Hepatocyte (in vitro differentiated cells): Measurements from ENCODE around the gene OCRL. TPM values are rescaled to one million over a fixed set of nuclear protein-coding genes. Genes with fewer than 3 reads are reported as not detected.
A peak's percentile ranks its signal among the peaks of the same experiment; 100 is the strongest.

Source experiments
- DNase-seq: peaks from one replicate; pipeline ENCODE4 v3.0.0-alpha.2; 2016; ENCODE audit warnings: low spot score
- H2AFZ ChIP-seq: fragments of 200-600 bp; sonication (generic); 2 replicates; pipeline ENCODE4 v1.6.0; 2016; ENCODE audit warnings: antibody characterized with exemption, mild to moderate bottlenecking
- H3K27ac ChIP-seq: fragments of 200-600 bp; sonication (generic); 2 replicates; pipeline ENCODE4 v1.5.1; 2016; ENCODE audit warnings: mild to moderate bottlenecking
- H3K27me3 ChIP-seq: fragments of 200-600 bp; sonication (generic); 2 replicates; pipeline ENCODE4 v1.6.1; 2016
- H3K36me3 ChIP-seq: fragments of 200-600 bp; sonication (generic); replicated peaks from 2 replicates; pipeline ENCODE4 v1.5.1; 2016; ENCODE audit warnings: low read depth; ENCODE audit not compliant: insufficient read depth
- H3K4me1 ChIP-seq: fragments of 200-600 bp; sonication (generic); 2 replicates; pipeline ENCODE4 v1.5.1; 2016; ENCODE audit warnings: mild to moderate bottlenecking, moderate library complexity; ENCODE audit not compliant: insufficient read depth
- H3K4me2 ChIP-seq: fragments of 200-600 bp; sonication (generic); 2 replicates; pipeline ENCODE4 v1.6.0; 2016
- H3K4me3 ChIP-seq: fragments of 200-600 bp; sonication (generic); 2 replicates; pipeline ENCODE4 v1.5.1; 2016; ENCODE audit warnings: mild to moderate bottlenecking
- H3K79me2 ChIP-seq: fragments of 200-600 bp; sonication (generic); 2 replicates; pipeline ENCODE4 v1.6.0; 2017; ENCODE audit warnings: mild to moderate bottlenecking
- H3K9me2 ChIP-seq: fragments of 200-600 bp; sonication (generic); replicated peaks from 2 replicates; pipeline ENCODE4 v1.6.0; 2017; ENCODE audit warnings: mild to moderate bottlenecking; ENCODE audit not compliant: insufficient read depth
- H3K9me3 ChIP-seq: fragments of 200-600 bp; sonication (generic); 2 replicates; pipeline ENCODE4 v1.5.1; 2016; ENCODE audit warnings: low read depth, mild to moderate bottlenecking
- H4K20me1 ChIP-seq: fragments of 200-600 bp; sonication (generic); 2 replicates; pipeline ENCODE4 v1.6.0; 2016; ENCODE audit warnings: mild to moderate bottlenecking; ENCODE audit not compliant: insufficient read depth, poor library complexity, severe bottlenecking
- CTCF ChIP-seq: fragments of 200-600 bp; sonication (generic); IDR thresholded peaks from 2 replicates; pipeline ENCODE4 v1.5.1; 2016; ENCODE audit warnings: antibody characterized with exemption, mild to moderate bottlenecking; ENCODE audit not compliant: poor library complexity
- EZH2 ChIP-seq: fragments of 200-600 bp; sonication (generic); IDR thresholded peaks from 2 replicates; pipeline ENCODE4 v1.6.1; 2016; ENCODE audit warnings: antibody characterized with exemption, mild to moderate bottlenecking, borderline replicate concordance
- EZH2phosphoT487 ChIP-seq: fragments of 200-600 bp; sonication (generic); IDR thresholded peaks from one replicate; pipeline ENCODE4 v1.6.1; 2018; ENCODE audit warnings: antibody characterized with exemption, mild to moderate bottlenecking, low read depth, moderate library complexity; ENCODE audit not compliant: unreplicated experiment, severe bottlenecking
- WGBS: methylation state at CpG from one replicate; pipeline ENCODE4 v1.1.6; 2016; ENCODE audit warnings: low lambda C conversion rate; ENCODE audit errors: missing lambda C conversion rate; 5-methylcytosine and 5-hydroxymethylcytosine counted together
- polyA plus RNA-seq: library from polyadenylated mRNA; unstranded; fragments of >200 nt; fragmentation: Nextera tagmentation; extraction: Ambion mirVana; gene quantifications from 2 replicates; pipeline ENCODE4 v1.2.1, GENCODE V29; 2016
- total RNA-seq: library from RNA; depleted of rRNA; stranded (reverse); fragments of >200 nt; gene quantifications from 2 replicates; pipeline ENCODE4 v1.2.3, GENCODE V29; 2014

OCRL gene
- total and polyA plus RNA-seq, 2 experiments from 2014 or later = 10.5 to 18.4 TPM

GRCh38 chrX:129565046-129565650 is 25.1 kb downstream of the OCRL start:
- Histone ChIP-seq H4K20me1 (no peaks in the 10 kb centered on the region), H3K36me3 (no peaks in the 10 kb centered on the region), H3K4me1 (no peaks in the 10 kb centered on the region), H3K27ac (peak overlapping the region; percentile 11), H3K79me2 (no peaks in the 10 kb centered on the region), H2AFZ (no peak overlapping the region), H3K4me3 (no peak overlapping the region), H3K9me2 (no peaks in the 10 kb centered on the region), H3K9me3 (no peaks in the 10 kb centered on the region), H3K4me2 (no peak overlapping the region), H3K27me3 (no peaks in the 10 kb centered on the region)
- TF ChIP-seq EZH2 = no peak
- no peak for TF ChIP-seq EZH2phosphoT487
- no peak for TF ChIP-seq CTCF
- no peak for DNase-seq
- WGBS = 53% methylated on average over 3 of the region's 3 CpGs

GRCh38 chrX:129566073-129566472 is 26.0 kb downstream of the OCRL start:
- 17% methylated on average over 1 of the region's 1 CpG for WGBS
- Histone ChIP-seq H3K27ac (peak overlapping the region; percentile 11), H3K9me3 (no peaks in the 10 kb centered on the region), H4K20me1 (no peaks in the 10 kb centered on the region), H2AFZ (no peak overlapping the region), H3K79me2 (no peaks in the 10 kb centered on the region), H3K27me3 (no peaks in the 10 kb centered on the region), H3K4me2 (no peak overlapping the region), H3K9me2 (no peaks in the 10 kb centered on the region), H3K4me1 (no peaks in the 10 kb centered on the region), H3K4me3 (no peak overlapping the region), H3K36me3 (no peaks in the 10 kb centered on the region)
- TF ChIP-seq EZH2phosphoT487 = no peak
- TF ChIP-seq CTCF = no peak
- no peak for TF ChIP-seq EZH2
- DNase-seq = no peak

- no peak overlapping the region for H3K4me3 ChIP-seq
- no peaks in the 10 kb centered on the region for H3K27me3 ChIP-seq
- H4K20me1 ChIP-seq = no peaks in the 10 kb centered on the region
- H3K4me1 ChIP-seq = no peaks in the 10 kb centered on the region
- no peak overlapping the region for H3K27ac ChIP-seq
- TF ChIP-seq EZH2phosphoT487 (no peak), CTCF (no peak), EZH2 (no peak)
- no peaks in the 10 kb centered on the region for H3K9me3 ChIP-seq
- H3K4me2 ChIP-seq = no peak overlapping the region
- WGBS = 65% methylated on average over 3 of the region's 3 CpGs
- H3K36me3 ChIP-seq = no peaks in the 10 kb centered on the region
- no peaks in the 10 kb centered on the region for H3K79me2 ChIP-seq
- DNase-seq = no peak
- no peak overlapping the region for H2AFZ ChIP-seq
- no peaks in the 10 kb centered on the region for H3K9me2 ChIP-seq
Observed at GRCh38 chrX:129568349-129568748, 28.3 kb downstream of the OCRL start.
